HEK293 (cell line): ENCODE measurements around the gene TMEM121.
A peak's percentile ranks its signal among the peaks of the same experiment; 100 is the strongest.

ENCODE experiments used
- CTCF ChIA-PET: fragments of 350-600 bp; formaldehyde crosslinking; extraction: SDS; loops from one replicate; lab custom pipeline; 2021; ENCODE audit warnings: antibody characterized with exemption; lab: Yijun Ruan, JAX
- POLR2A ChIA-PET: fragments of 300-600 bp; formaldehyde crosslinking; extraction: SDS; loops from one replicate; lab custom pipeline; 2020; ENCODE audit warnings: antibody characterized with exemption, inconsistent platforms; lab: Yijun Ruan, JAX
- H3K27ac ChIP-seq: fragments of 200-500 bp; sonication (Bioruptor generic); 2 replicates; pipeline ENCODE4 v1.5.1; 2014; ENCODE audit warnings: low read depth, low read length, control low read depth, inconsistent platforms; ENCODE audit errors: extremely low read depth
- H3K36me3 ChIP-seq, 2 experiments: fragments of 200-500 bp in 1 of 2; sonication (Bioruptor generic) in 1 of 2; 1 replicate in 1 of 2; 2 replicates in 1 of 2; pipeline ENCODE4 v1.5.1; 2014 to 2017; ENCODE audit warnings: inconsistent platforms in 2 of 2, low read length in 2 of 2; ENCODE audit not compliant: control insufficient read depth in 2 of 2, insufficient read depth in 1 of 2
- H3K4me1 ChIP-seq: fragments of 200-500 bp; sonication (Bioruptor generic); 2 replicates; pipeline ENCODE4 v1.5.1; 2014; ENCODE audit warnings: mild to moderate bottlenecking, low read length, inconsistent platforms; ENCODE audit not compliant: control insufficient read depth, insufficient read depth
- H3K4me3 ChIP-seq: 2 replicates; pipeline ENCODE4 v1.5.1; 2011; ENCODE audit warnings: low read depth, mild to moderate bottlenecking, control low read depth, low read length, moderate library complexity
- H3K9me3 ChIP-seq: fragments of 200-500 bp; sonication (Bioruptor generic); 2 replicates; pipeline ENCODE4 v1.5.1; 2014; ENCODE audit warnings: low read depth, low read length, inconsistent platforms; ENCODE audit not compliant: control insufficient read depth, insufficient read depth
- KLF7 ChIP-seq: fragments of 450-650 bp; formaldehyde crosslinking; IDR thresholded peaks from 2 replicates; pipeline ENCODE4 v1.5.1; 2016; ENCODE audit warnings: missing biosample characterization, missing genetic modification characterization, borderline replicate concordance
- ZIC2 ChIP-seq: fragments of 450-650 bp; formaldehyde crosslinking; IDR thresholded peaks from 2 replicates; pipeline ENCODE4 v1.5.1; 2016; ENCODE audit warnings: missing biosample characterization, missing genetic modification characterization
- ZNF146 ChIP-seq: fragments of 450-650 bp; formaldehyde crosslinking; IDR thresholded peaks from 2 replicates; pipeline ENCODE4 v1.5.1; 2016; ENCODE audit warnings: missing biosample characterization, missing genetic modification characterization
- ZNF155 ChIP-seq: fragments of 450-650 bp; formaldehyde crosslinking; IDR thresholded peaks from 2 replicates; pipeline ENCODE4 v1.5.1; 2016; ENCODE audit warnings: missing biosample characterization, missing genetic modification characterization
- ZNF175 ChIP-seq: fragments of 450-650 bp; formaldehyde crosslinking; IDR thresholded peaks from 2 replicates; pipeline ENCODE4 v1.5.1; 2016; ENCODE audit warnings: missing biosample characterization, missing genetic modification characterization
- ZNF23 ChIP-seq: fragments of 450-650 bp; formaldehyde crosslinking; IDR thresholded peaks from 2 replicates; pipeline ENCODE4 v1.5.1; 2016; ENCODE audit warnings: missing biosample characterization, missing genetic modification characterization, borderline replicate concordance
- ZNF266 ChIP-seq: fragments of 450-650 bp; formaldehyde crosslinking; IDR thresholded peaks from 2 replicates; pipeline ENCODE4 v1.5.1; 2016; ENCODE audit warnings: missing biosample characterization, missing genetic modification characterization, low read depth
- ZNF350 ChIP-seq: fragments of 450-650 bp; formaldehyde crosslinking; IDR thresholded peaks from 2 replicates; pipeline ENCODE4 v1.5.0; 2017; ENCODE audit warnings: missing biosample characterization, mild to moderate bottlenecking, missing genetic modification characterization
- ZNF391 ChIP-seq: fragments of 450-650 bp; formaldehyde crosslinking; IDR thresholded peaks from 2 replicates; pipeline ENCODE4 v1.5.1; 2016; ENCODE audit warnings: low read depth, missing biosample characterization, missing genetic modification characterization, borderline replicate concordance
- ZNF423 ChIP-seq: fragments of 450-650 bp; formaldehyde crosslinking; IDR thresholded peaks from 2 replicates; pipeline ENCODE4 v1.5.1; 2016; ENCODE audit warnings: missing biosample characterization, missing genetic modification characterization
- ZNF433 ChIP-seq: fragments of 450-650 bp; formaldehyde crosslinking; IDR thresholded peaks from 2 replicates; pipeline ENCODE4 v1.5.1; 2016; ENCODE audit warnings: missing biosample characterization, missing genetic modification characterization, low read depth
- ZNF529 ChIP-seq: fragments of 450-650 bp; formaldehyde crosslinking; IDR thresholded peaks from 2 replicates; pipeline ENCODE4 v1.5.1; 2017; ENCODE audit warnings: missing genetic modification characterization, missing biosample characterization; ENCODE audit not compliant: insufficient replicate concordance
- ZNF629 ChIP-seq: fragments of 450-650 bp; formaldehyde crosslinking; IDR thresholded peaks from 2 replicates; pipeline ENCODE4 v1.5.1; 2017; ENCODE audit warnings: missing biosample characterization, missing genetic modification characterization
- ZNF707 ChIP-seq: fragments of 450-650 bp; formaldehyde crosslinking; IDR thresholded peaks from 2 replicates; pipeline ENCODE4 v1.5.1; 2016; ENCODE audit warnings: missing biosample characterization, missing genetic modification characterization
- ZNF776 ChIP-seq: fragments of 450-650 bp; formaldehyde crosslinking; IDR thresholded peaks from 2 replicates; pipeline ENCODE4 v1.5.0; 2017; ENCODE audit warnings: missing biosample characterization, missing genetic modification characterization, borderline replicate concordance
- ZNF792 ChIP-seq: fragments of 450-650 bp; formaldehyde crosslinking; IDR thresholded peaks from 2 replicates; pipeline ENCODE4 v1.5.1; 2016; ENCODE audit warnings: missing biosample characterization, missing genetic modification characterization
- TF ChIP-seq, protein P1 (sequence below): fragments of 450-650 bp; formaldehyde crosslinking; IDR thresholded peaks from 2 replicates; pipeline ENCODE4 v1.5.1; 2017; ENCODE audit warnings: missing biosample characterization, missing genetic modification characterization
- TF ChIP-seq, protein P2 (sequence below): fragments of 450-650 bp; formaldehyde crosslinking; IDR thresholded peaks from 2 replicates; pipeline ENCODE4 v1.5.1; 2016; ENCODE audit warnings: missing biosample characterization, missing genetic modification characterization, borderline replicate concordance
- TF ChIP-seq, protein P3 (sequence below): fragments of 450-650 bp; IDR thresholded peaks from 2 replicates; pipeline ENCODE4 v1.5.1; 2018; ENCODE audit warnings: missing biosample characterization, mild to moderate bottlenecking, missing genetic modification characterization
- TF ChIP-seq, protein P4 (sequence below): fragments of 450-650 bp; formaldehyde crosslinking; IDR thresholded peaks from 2 replicates; pipeline ENCODE4 v1.5.1; 2016; ENCODE audit warnings: missing biosample characterization, missing genetic modification characterization

The TMEM121 gene

DNA sequence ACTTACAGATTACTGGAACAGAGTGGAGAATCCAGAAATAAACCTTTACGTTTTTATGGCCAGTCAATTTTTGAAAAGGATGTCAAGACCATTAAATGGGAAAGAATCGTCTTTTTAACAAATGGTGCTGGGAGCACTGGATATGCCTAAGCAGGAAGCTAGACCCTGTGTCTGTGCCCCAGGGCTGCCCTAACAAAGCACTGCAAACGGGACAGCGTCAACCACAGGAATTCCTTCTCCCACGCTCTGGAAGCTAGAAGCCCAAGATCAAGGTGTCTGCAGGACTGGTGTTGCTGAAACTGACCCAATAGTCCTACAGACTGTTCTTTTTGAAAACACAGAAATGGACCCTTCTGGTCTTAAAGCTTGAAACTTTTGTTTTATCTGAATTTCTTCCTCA, 9.3 kb upstream of the TMEM121 start (continued):
- no peak for TF ChIP-seq ZNF776 (tag by site-specific recombination)
- no peak for TF ChIP-seq ZNF350 (tag by site-specific recombination)
- TF ChIP-seq ZNF155 (tag by site-specific recombination), result no peak
- TF ChIP-seq ZNF707, result no peak
- TF ChIP-seq, all 188 proteins: peak for 0

DNA sequence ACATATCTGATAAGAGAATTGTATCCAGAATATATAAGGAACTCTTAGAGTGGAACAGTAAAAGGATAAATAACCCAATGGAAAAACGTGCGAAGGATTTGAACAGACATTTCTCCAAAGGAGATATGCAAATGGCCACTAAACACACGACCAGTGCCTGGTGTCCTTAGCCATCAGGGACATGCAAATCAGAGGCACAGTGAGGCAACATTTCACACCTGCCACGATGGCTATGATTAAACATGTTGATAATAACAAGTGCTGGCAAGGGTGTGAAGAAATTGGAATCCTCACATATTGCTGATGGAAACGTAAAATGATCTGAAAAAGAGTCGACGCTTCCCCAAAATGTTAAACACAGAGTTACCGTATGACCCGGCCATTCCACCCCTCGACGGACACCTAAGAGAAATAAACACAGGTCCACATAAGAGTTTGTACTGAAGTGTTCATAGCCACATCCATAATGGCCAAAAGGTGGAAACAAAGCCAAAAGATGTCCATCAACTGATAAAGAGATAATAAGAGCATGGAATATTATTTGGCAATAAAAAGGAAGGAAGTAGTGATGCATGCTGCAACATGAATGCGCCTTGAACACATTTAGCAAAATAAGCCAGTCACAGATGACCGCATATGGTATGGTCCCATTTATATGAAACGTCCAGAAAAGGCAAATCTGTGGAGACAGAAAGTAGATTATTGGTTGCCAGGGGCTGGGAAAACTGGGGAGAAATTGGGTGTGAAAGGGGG, 6.3 kb upstream of the TMEM121 start:
- ChIA-PET POLR2A (no interaction called here), CTCF (no interaction called here)
- TF ChIP-seq, protein P1, sequence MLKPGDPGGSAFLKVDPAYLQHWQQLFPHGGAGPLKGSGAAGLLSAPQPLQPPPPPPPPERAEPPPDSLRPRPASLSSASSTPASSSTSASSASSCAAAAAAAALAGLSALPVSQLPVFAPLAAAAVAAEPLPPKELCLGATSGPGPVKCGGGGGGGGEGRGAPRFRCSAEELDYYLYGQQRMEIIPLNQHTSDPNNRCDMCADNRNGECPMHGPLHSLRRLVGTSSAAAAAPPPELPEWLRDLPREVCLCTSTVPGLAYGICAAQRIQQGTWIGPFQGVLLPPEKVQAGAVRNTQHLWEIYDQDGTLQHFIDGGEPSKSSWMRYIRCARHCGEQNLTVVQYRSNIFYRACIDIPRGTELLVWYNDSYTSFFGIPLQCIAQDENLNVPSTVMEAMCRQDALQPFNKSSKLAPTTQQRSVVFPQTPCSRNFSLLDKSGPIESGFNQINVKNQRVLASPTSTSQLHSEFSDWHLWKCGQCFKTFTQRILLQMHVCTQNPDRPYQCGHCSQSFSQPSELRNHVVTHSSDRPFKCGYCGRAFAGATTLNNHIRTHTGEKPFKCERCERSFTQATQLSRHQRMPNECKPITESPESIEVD (tag by site-specific recombination), result no peak
- TF ChIP-seq KLF7 (tag by site-specific recombination), result no peak
- TF ChIP-seq, protein P2, sequence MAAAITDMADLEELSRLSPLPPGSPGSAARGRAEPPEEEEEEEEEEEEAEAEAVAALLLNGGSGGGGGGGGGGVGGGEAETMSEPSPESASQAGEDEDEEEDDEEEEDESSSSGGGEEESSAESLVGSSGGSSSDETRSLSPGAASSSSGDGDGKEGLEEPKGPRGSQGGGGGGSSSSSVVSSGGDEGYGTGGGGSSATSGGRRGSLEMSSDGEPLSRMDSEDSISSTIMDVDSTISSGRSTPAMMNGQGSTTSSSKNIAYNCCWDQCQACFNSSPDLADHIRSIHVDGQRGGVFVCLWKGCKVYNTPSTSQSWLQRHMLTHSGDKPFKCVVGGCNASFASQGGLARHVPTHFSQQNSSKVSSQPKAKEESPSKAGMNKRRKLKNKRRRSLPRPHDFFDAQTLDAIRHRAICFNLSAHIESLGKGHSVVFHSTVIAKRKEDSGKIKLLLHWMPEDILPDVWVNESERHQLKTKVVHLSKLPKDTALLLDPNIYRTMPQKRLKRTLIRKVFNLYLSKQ (tag by site-specific recombination), result no peak
- TF ChIP-seq, protein P3, sequence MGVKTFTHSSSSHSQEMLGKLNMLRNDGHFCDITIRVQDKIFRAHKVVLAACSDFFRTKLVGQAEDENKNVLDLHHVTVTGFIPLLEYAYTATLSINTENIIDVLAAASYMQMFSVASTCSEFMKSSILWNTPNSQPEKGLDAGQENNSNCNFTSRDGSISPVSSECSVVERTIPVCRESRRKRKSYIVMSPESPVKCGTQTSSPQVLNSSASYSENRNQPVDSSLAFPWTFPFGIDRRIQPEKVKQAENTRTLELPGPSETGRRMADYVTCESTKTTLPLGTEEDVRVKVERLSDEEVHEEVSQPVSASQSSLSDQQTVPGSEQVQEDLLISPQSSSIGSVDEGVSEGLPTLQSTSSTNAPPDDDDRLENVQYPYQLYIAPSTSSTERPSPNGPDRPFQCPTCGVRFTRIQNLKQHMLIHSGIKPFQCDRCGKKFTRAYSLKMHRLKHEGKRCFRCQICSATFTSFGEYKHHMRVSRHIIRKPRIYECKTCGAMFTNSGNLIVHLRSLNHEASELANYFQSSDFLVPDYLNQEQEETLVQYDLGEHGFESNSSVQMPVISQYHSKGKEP (tag by site-specific recombination), result peak; percentile 61
- TF ChIP-seq ZNF423, result no peak
- no peak for TF ChIP-seq ZNF629 (tag by site-specific recombination)
- TF ChIP-seq ZNF529, result no peak
- no peak for TF ChIP-seq ZNF23 (tag by site-specific recombination)
- no peak for TF ChIP-seq ZNF391 (tag by site-specific recombination)
- TF ChIP-seq ZNF175, result no peak
- TF ChIP-seq ZNF146, result peak; percentile 73
- TF ChIP-seq ZNF792 (tag by site-specific recombination), result no peak
- no peak for TF ChIP-seq ZNF266 (tag by site-specific recombination)
- TF ChIP-seq, protein P4, sequence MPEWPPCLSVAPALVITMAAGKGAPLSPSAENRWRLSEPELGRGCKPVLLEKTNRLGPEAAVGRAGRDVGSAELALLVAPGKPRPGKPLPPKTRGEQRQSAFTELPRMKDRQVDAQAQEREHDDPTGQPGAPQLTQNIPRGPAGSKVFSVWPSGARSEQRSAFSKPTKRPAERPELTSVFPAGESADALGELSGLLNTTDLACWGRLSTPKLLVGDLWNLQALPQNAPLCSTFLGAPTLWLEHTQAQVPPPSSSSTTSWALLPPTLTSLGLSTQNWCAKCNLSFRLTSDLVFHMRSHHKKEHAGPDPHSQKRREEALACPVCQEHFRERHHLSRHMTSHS, result no peak
- TF ChIP-seq ZNF433 (tag by site-specific recombination), result no peak
- no peak for TF ChIP-seq ZIC2 (tag by site-specific recombination)
- H3K36me3 ChIP-seq, result no peaks in the 10 kb centered on the region
- no peaks in the 10 kb centered on the region for H3K4me1 ChIP-seq
- no peak overlapping the region for H3K27ac ChIP-seq
- no peak overlapping the region for H3K4me3 ChIP-seq
- H3K9me3 ChIP-seq, result no peaks in the 10 kb centered on the region
